GM18520 (cell line): ENCODE data around the gene NAALADL2.

ENCODE experiments used
- ATAC-seq: cut with Tn5 transposase; IDR thresholded peaks from one replicate; pipeline ENCODE4 v1.9.1; 2021; ENCODE audit not compliant: unreplicated experiment

The NAALADL2 gene

DNA sequence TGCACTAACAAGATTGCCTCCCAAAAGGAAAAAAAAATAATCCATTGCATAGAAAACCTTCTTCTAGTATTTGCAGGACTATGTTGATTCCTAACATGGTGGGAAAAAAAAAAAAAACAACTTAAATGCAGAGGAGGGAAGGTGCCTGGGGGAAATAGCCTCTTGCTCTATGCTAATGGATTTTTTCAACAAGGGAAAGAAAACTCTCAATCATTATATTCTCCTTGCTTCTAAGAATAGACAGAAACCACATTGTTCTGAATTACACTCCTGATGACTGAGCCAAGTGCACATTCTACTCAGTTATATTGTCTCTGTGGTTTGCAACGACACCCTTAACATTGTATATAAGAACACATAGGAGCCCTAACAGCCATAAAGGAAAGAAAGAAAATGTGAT is 760.2 kb downstream of the NAALADL2 start:
- ATAC-seq, result no peak

- no peak for ATAC-seq
These were observed 761.0 kb downstream of the NAALADL2 start for GRCh38 chr3:175620093-175620492.

DNA sequence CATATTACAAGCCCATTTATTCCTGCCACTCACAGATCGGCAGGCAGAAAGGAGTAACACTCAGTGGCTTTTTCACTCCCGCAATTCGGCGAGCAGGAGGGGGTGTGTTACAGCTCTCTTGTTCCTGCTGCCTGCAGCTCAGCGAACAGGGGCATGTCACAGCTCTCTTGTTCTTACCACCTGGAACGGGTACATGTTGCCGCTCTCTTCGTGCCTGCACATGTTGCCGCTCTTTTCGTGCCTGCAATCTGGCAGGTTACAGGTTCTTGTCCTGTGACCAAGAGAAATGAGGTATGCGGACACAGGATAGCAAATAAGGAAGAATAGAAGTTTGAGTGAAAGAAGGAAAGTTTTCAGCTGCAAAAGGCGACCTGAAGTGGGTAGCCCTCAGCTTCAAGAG is 761.4 kb downstream of the NAALADL2 start:
- no peak for ATAC-seq

DNA sequence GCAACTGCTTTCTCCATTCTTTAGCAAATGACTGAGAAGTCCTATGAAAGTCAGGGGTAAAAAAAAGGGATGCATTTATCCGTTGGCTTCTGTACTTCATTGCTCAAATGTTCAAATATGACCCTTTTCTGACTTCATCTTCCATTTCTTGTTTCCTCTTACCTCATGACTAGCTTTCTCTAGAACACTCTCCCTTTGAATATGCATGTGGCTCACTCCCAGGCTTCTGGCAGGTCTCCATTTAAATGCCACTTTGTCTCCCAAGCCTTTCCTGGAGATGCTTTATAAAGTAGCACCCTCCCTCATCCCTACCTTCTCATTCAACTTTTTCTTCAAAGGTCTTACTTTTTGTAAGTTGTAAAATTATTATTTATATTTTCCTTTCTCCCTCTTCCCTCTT is 781.8 kb downstream of the NAALADL2 start:
- no peak for ATAC-seq

- no peak for ATAC-seq
These were observed 787.7 kb downstream of the NAALADL2 start for GRCh38 chr3:175646865-175647264.

GRCh38 chr3:175648899-175649298 is 789.8 kb downstream of the NAALADL2 start:
- no peak for ATAC-seq

DNA sequence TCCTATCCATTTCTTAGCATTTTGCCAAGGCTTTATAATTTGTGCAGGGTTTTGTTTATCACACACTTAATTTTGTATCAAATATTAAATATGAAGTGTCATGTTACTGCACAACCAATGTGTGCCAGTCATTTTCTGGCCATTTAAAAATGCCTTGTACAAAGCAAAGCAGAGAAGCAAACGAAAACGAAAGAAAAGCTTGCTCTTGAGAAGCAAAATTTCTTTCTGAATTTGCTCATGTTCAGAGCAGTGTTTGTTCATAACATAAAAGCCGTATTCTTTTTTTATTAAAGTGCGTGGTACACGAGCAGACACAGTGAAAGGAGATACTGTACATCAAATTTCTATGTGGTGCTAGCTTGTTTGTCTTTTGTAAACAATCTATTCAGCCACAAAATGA is 792.6 kb downstream of the NAALADL2 start:
- ATAC-seq, result no peak

DNA sequence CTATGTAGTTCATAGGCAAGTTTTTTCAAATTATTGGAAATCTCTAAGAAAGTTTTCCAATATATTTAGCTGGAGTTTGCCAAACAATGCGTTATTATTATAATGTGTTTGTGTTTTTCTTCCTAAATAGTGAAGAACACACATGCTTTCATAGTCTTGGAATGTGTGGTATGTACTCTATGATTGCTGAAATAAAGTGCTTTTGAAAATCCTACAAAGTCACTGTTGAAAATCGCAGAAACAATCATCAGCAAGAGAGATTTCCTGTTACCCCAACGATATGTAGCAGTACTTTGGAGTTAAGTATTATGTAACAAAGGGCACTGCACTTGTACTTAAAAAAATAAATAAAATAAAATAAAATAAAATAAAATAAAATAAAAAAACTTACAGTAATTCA is 796.2 kb downstream of the NAALADL2 start:
- ATAC-seq, result no peak

DNA sequence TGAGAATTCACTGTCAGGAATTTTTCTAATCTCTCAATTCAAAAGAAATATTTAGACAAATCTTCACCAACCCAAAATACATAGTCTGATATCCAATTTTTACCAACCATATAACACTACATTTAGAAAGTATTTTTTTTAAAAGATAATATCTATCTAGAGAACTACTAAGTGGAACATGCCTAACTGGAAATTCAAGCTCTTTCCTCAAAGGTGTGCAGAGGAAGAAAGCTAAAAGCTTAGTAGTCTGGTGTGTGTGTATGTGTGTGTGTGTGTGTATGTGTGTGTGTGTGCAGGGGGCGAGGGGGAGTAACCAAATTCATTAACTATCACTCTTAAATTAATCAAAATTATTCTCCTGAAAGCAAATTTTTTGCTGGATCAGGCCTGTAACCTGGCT is 797.3 kb downstream of the NAALADL2 start:
- no peak for ATAC-seq

GRCh38 chr3:175659670-175660350 is 800.7 kb downstream of the NAALADL2 start:
- ATAC-seq, result no peak

- ATAC-seq, result no peak
These were observed 803.7 kb downstream of the NAALADL2 start for GRCh38 chr3:175662815-175663214.

DNA sequence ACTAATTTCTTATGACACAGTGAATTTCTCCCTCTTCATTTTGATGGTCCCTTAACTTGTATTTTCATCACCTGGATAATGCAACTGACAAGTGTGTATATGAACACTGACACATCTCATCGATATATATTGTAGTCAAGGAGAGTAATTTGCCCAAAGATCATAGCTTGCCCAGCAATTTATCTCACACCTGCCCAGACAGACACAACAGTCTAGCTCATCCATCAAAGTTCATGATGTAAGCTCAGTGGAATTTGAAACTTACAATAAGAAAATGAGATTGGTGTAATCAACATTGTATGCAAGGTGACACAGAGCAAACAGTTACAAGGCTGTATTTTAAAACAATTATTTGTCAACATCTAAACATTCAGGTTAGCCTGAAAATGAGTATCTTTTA is 805.8 kb downstream of the NAALADL2 start:
- ATAC-seq, result no peak

DNA sequence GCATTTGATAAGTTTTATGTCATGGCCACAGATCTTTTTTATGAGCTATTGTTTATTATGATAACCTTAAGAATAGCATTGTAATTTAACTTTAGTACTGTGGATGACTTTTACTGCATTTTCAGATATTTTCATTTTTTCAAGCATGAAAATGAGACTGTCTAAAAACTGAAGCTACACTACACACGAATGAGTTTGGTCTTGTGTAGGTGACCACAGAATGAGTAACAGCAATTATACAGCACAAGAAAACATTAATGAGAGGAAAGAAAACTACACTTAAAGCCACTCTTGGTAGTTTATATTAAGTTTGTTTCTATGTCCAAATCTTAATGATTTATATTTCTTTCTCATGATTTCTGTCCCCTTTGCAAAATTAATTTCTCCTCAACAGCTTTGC is 809.2 kb downstream of the NAALADL2 start:
- no peak for ATAC-seq

GRCh38 chr3:175670557-175670956 is 811.4 kb downstream of the NAALADL2 start:
- ATAC-seq, result no peak

DNA sequence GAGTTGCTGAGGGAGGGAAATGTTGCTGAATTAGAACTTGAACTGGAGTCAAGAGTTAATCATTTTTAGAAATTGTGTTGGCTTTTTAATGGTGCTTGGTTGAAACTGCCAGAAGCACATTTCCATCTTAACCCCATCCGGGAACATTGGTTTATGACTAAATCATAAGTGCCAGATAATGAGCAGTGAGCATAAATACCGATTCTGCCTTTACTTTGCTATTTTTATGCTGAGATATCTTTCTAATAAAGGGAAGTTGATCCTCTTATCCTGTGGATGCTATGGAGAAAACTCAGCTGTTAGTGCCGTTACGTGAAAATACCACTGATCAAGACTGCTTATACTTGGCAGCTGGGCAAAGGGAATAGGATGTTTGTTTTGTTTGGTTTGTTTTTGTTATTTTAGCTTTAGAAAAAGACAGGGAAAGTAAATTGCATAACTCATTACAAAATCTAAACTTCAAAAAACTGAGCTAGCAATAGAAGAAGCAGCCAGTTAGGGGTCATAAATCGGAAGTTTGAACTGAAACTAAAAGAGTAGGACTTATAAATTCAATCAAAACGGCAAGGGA is 813.1 kb downstream of the NAALADL2 start:
- ATAC-seq, result no peak

GRCh38 chr3:175679568-175679967 is 820.4 kb downstream of the NAALADL2 start:
- ATAC-seq, result no peak

- ATAC-seq, result no peak
These were observed 833.1 kb downstream of the NAALADL2 start for GRCh38 chr3:175692256-175692655.

GRCh38 chr3:175695251-175695650 is 836.1 kb downstream of the NAALADL2 start:
- no peak for ATAC-seq

DNA sequence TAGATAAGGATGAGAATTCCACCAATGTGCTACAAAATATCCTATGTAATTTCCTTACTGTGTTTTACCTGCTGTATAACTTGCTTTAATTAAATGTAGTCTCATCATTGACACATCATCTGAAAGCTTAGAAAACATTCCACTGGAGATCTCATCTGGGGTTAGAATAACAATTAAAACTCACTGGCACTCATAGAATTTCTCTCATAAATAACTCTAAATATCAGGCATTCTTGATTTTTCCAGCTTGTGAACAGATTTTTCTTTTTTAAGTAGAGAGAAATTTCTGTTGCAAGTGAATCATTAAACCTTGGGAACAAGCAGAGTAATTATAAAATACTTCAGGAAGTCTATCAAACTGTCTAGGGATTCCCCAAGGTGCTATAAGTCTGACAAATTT is 843.8 kb downstream of the NAALADL2 start:
- no peak for ATAC-seq

DNA sequence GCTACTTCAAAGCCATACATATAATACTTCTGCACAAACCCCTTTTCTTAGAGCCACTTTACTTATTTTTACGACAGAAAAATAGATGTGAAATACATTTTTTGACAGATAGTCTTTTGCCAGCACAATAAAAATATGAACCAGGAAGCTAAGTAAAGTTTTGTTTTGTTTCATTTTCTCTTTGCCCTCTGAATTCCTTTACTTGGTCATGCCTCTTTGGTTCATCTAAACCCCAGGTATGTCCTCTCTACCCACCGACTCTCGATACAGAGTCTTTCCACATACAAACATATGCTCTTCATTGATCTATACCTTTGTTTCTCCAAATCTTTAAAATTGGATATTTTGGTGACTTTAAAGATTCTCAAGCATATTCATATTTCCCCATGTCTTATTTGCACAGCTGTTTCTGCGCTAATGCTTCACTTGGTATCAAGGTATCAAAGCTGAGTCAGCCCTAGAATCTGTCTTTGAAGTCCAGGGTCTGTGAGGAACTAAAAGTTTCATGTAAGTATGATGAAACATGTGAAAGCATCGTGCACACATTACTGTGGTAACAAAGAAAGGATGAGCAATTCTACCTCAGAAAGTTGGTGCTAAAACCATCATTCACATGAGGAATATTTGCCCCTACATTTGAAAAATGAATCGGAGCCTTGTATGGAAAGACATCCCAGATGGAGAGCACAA is 845.4 kb downstream of the NAALADL2 start:
- no peak for ATAC-seq

DNA sequence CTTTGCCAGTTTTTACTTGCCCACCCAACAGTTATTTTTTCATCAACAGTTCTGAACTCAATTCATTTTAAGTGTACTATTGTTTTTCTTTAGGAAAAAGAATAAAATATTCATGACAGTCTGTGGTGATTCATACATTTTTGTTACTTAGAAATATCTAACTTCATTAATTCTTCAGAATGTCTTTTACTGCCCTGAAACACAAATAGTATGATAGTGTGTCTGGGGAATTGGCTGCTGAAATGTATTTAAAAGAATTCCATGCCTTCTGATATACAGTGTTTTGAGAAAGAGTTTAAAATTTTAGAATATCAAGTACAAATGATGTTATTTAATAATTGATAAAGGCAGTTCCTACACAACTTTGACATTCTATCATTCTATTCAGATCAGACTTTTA is 854.1 kb downstream of the NAALADL2 start:
- ATAC-seq, result no peak

DNA sequence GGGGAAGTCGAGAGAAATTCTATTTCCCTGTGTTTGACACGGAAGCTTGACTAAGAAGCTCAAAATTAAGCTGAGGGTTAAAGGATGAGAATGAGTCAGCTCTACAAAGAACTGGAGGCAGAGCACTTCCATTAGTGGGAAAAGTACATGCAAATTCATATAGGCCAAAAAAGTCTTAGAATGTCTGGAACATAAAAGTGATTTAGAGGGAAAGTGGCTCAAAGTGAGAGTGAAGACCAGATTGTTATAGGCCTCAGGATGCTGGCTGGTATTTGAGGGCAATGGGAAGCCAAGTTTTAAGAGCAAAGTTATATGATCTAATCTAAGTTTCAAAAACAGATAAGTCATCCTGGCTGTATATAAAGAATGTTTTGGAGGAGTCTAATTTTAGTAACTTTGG is 857.3 kb downstream of the NAALADL2 start:
- no peak for ATAC-seq

- ATAC-seq, result no peak
These were observed 867.1 kb downstream of the NAALADL2 start for GRCh38 chr3:175726228-175726627.
